Panc1 (cell line): ENCODE data around the gene CREBRF. TPM values are rescaled to one million over a fixed set of nuclear protein-coding genes. Genes with fewer than 3 reads are reported as not detected.
"Not testable (repeated sequence)": the region's sequence is repeated elsewhere in the genome, so short reads cannot be mapped to it uniquely, and the experiment has no call there.

ENCODE experiments used
- ATAC-seq: fragments of 200-7000 bp; cut with Tn5 transposase; 2 replicates; pipeline ENCODE4 v1.9.1; 2020; ENCODE audit warnings: mild to moderate bottlenecking, moderate library complexity
- BruUV-seq: library from RNA; stranded (reverse); fragments of 400-500 nt; replicated peaks from 2 replicates; lab custom pipeline; 2021; lab: Mats Ljungman, UMichigan
- CTCF ChIA-PET: fragments of 300-600 bp; sonication (Branson Sonifier 250); formaldehyde crosslinking; loops from one replicate; lab custom pipeline; 2022; ENCODE audit warnings: antibody characterized with exemption; lab: Charles Lee
- POLR2A ChIA-PET: fragments of 300-600 bp; sonication (Branson Sonifier 250); formaldehyde crosslinking; loops from one replicate; lab custom pipeline; 2022; ENCODE audit warnings: antibody characterized with exemption; lab: Charles Lee
- DNase-seq: peaks from one replicate; pipeline ENCODE4 v3.0.0-alpha.2; 2010; ENCODE audit warnings: low read depth, low spot score
- H3K27ac ChIP-seq: 2 replicates; pipeline ENCODE4 v1.5.1; 2011; ENCODE audit warnings: mild to moderate bottlenecking, low read length, inconsistent platforms
- H3K27me3 ChIP-seq: fragments of 200-500 bp; sonication (Bioruptor generic); 2 replicates; pipeline ENCODE4 v1.6.0; 2014; ENCODE audit warnings: low read length, inconsistent platforms; ENCODE audit not compliant: control insufficient read depth, insufficient read depth
- H3K36me3 ChIP-seq: fragments of 200-500 bp; sonication (Bioruptor generic); 2 replicates; pipeline ENCODE4 v1.5.1; 2014; ENCODE audit warnings: inconsistent platforms, mild to moderate bottlenecking, low read length, moderate library complexity; ENCODE audit not compliant: control insufficient read depth, insufficient read depth
- H3K4me1 ChIP-seq: 2 replicates; pipeline ENCODE4 v1.5.1; 2011; ENCODE audit warnings: inconsistent platforms, mild to moderate bottlenecking, low read length, moderate library complexity; ENCODE audit not compliant: control insufficient read depth, insufficient read depth
- H3K4me3 ChIP-seq, 2 experiments: 2 replicates each; pipeline ENCODE4 v1.5.1; 2011 to 2012; ENCODE audit warnings: low read depth in 2 of 2, low read length in 2 of 2, mild to moderate bottlenecking in 2 of 2, inconsistent platforms in 1 of 2, moderate library complexity in 1 of 2
- H3K9me3 ChIP-seq: fragments of 200-500 bp; sonication (Bioruptor generic); 2 replicates; pipeline ENCODE4 v1.5.1; 2014; ENCODE audit warnings: low read depth, mild to moderate bottlenecking, inconsistent platforms, low read length, moderate library complexity; ENCODE audit not compliant: control insufficient read depth, insufficient read depth
- POLR2AphosphoS5 ChIP-seq: IDR thresholded peaks from 2 replicates; pipeline ENCODE4 v1.6.1; 2012; ENCODE audit warnings: mild to moderate bottlenecking, low read depth, low read length, moderate library complexity
- SIN3A ChIP-seq: IDR thresholded peaks from 2 replicates; pipeline ENCODE4 v1.6.1; 2012; ENCODE audit warnings: low read depth, mild to moderate bottlenecking, low read length, moderate library complexity, borderline replicate concordance; ENCODE audit not compliant: insufficient read depth
- TCF7L2 ChIP-seq: IDR thresholded peaks from 2 replicates; pipeline ENCODE4 v1.6.1; 2011; ENCODE audit warnings: mild to moderate bottlenecking, low read depth, low read length, inconsistent platforms
- in situ Hi-C: cut with HindIII; loops from 2 replicates; pipeline ENCODE4 v1.10.0; 2016; ENCODE audit warnings: low sequenced_read_pairs, low pct_unique_long_range_greater_than_20kb
- intact Hi-C: fragments of 100-400 bp; cut with micrococcal nuclease; formaldehyde crosslinking; loops from one replicate; pipeline ENCODE4 v1.10.0; 2022; ENCODE audit not compliant: unreplicated experiment
- total RNA-seq: library from RNA; stranded (reverse); gene quantifications from one replicate; pipeline ENCODE4 v1.2.1, GENCODE V29; 2021; ENCODE audit not compliant: unreplicated experiment
- TF ChIP-seq, protein P1 (sequence below): fragments of 450-650 bp; IDR thresholded peaks from 2 replicates; pipeline ENCODE4 v1.5.1; 2017; ENCODE audit warnings: mild to moderate bottlenecking
- TF ChIP-seq, protein P2 (sequence below), 2 experiments: IDR thresholded peaks; 2 replicates each; pipeline ENCODE4 v1.6.1; 2011 to 2012; ENCODE audit warnings: low read depth in 2 of 2, control low read depth in 1 of 2, low read length in 1 of 2, mild to moderate bottlenecking in 1 of 2, moderate library complexity in 1 of 2; ENCODE audit not compliant: insufficient read depth in 1 of 2

Gene CREBRF
- total RNA-seq, 1 experiment from 2014 or later = 9.0 TPM

GRCh38 chr5:173075137-173075843 lies 19.1 kb downstream of the CREBRF start:
- no peaks in the 10 kb centered on the region for H3K27me3 ChIP-seq
- TF ChIP-seq SIN3A = no peak
- TF ChIP-seq, protein P1, sequence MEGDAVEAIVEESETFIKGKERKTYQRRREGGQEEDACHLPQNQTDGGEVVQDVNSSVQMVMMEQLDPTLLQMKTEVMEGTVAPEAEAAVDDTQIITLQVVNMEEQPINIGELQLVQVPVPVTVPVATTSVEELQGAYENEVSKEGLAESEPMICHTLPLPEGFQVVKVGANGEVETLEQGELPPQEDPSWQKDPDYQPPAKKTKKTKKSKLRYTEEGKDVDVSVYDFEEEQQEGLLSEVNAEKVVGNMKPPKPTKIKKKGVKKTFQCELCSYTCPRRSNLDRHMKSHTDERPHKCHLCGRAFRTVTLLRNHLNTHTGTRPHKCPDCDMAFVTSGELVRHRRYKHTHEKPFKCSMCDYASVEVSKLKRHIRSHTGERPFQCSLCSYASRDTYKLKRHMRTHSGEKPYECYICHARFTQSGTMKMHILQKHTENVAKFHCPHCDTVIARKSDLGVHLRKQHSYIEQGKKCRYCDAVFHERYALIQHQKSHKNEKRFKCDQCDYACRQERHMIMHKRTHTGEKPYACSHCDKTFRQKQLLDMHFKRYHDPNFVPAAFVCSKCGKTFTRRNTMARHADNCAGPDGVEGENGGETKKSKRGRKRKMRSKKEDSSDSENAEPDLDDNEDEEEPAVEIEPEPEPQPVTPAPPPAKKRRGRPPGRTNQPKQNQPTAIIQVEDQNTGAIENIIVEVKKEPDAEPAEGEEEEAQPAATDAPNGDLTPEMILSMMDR = no peak
- TF ChIP-seq POLR2AphosphoS5 = no peak
- TF ChIP-seq, protein P2, sequence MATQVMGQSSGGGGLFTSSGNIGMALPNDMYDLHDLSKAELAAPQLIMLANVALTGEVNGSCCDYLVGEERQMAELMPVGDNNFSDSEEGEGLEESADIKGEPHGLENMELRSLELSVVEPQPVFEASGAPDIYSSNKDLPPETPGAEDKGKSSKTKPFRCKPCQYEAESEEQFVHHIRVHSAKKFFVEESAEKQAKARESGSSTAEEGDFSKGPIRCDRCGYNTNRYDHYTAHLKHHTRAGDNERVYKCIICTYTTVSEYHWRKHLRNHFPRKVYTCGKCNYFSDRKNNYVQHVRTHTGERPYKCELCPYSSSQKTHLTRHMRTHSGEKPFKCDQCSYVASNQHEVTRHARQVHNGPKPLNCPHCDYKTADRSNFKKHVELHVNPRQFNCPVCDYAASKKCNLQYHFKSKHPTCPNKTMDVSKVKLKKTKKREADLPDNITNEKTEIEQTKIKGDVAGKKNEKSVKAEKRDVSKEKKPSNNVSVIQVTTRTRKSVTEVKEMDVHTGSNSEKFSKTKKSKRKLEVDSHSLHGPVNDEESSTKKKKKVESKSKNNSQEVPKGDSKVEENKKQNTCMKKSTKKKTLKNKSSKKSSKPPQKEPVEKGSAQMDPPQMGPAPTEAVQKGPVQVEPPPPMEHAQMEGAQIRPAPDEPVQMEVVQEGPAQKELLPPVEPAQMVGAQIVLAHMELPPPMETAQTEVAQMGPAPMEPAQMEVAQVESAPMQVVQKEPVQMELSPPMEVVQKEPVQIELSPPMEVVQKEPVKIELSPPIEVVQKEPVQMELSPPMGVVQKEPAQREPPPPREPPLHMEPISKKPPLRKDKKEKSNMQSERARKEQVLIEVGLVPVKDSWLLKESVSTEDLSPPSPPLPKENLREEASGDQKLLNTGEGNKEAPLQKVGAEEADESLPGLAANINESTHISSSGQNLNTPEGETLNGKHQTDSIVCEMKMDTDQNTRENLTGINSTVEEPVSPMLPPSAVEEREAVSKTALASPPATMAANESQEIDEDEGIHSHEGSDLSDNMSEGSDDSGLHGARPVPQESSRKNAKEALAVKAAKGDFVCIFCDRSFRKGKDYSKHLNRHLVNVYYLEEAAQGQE (IDR thresholded peaks at IDR 0.05; ENCODE audit: insufficient read depth in 1 of 2, low read depth in 2 of 2, low read length in 1 of 2) = no peak
- no peak for TF ChIP-seq TCF7L2
- no TSS peak for BruUV-seq
- ChIA-PET POLR2A (interaction anchor here (0.7 kb wide), 1 partner anchor 426 kb away, joined by 3 read pairs; no protein-coding TSS in a partner anchor), CTCF (no interaction called here)
- intact Hi-C loops (no loop called here), in situ Hi-C loops (no loop called here)
- H3K9me3 ChIP-seq = no peaks in the 10 kb centered on the region
- no peaks in the 10 kb centered on the region for H3K4me1 ChIP-seq
- H3K36me3 ChIP-seq = no peaks in the 10 kb centered on the region
- ATAC-seq (no peak), DNase-seq (no peak)
- no peak overlapping the region for H3K4me3 ChIP-seq
- H3K27ac ChIP-seq = no peak overlapping the region

DNA sequence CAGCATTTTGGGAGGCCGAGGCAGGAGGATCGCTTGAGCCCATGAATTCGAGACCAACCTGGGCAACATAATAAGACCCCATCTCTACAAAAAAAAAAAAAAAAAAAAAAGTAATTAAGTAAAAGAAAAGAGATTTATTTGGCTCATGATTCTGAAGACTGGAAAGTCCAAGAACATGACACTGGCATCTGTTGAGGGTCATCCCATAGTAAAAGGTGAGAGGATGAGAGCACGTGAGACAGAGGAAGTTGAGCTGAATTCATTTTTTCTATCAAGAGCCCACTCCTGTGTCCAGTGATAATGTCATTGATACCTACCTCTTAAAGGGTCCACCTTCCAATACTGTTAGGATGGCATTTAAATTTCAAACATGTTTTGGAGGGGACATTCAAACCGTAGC lies 19.8 kb downstream of the CREBRF start:
- Histone ChIP-seq H3K27ac (no peak overlapping the region), H3K4me1 (no peaks in the 10 kb centered on the region), H3K27me3 (no peaks in the 10 kb centered on the region), H3K4me3 (no peak overlapping the region), H3K9me3 (no peaks in the 10 kb centered on the region), H3K36me3 (no peaks in the 10 kb centered on the region)
- TF ChIP-seq, protein P2 (IDR thresholded peaks at IDR 0.05; ENCODE audit: insufficient read depth in 1 of 2, low read depth in 2 of 2, low read length in 1 of 2) = no peak
- TF ChIP-seq POLR2AphosphoS5 (no peak), SIN3A (no peak), TCF7L2 (no peak)
- TF ChIP-seq, protein P1 = no peak
- ATAC-seq (no peak), DNase-seq (no peak)
- intact Hi-C loops = no loop called here
- no TSS peak for BruUV-seq
- POLR2A ChIA-PET = interaction anchor here (0.7 kb wide), 1 partner anchor 427 kb away, joined by 3 read pairs; no protein-coding TSS in a partner anchor
- in situ Hi-C loops = no loop called here
- CTCF ChIA-PET = interaction anchor here (0.7 kb wide), 1 partner anchor 356 kb away, joined by 6 read pairs; no protein-coding TSS in a partner anchor

- DNase-seq, H3K27me3 ChIP-seq, H3K27ac ChIP-seq, BruUV-seq, ATAC-seq, H3K4me1 ChIP-seq, H3K9me3 ChIP-seq, H3K4me3 ChIP-seq, H3K36me3 ChIP-seq, in situ Hi-C loops, intact Hi-C loops, POLR2A ChIA-PET: not testable (repeated sequence)
- CTCF ChIA-PET = interaction anchor here (0.7 kb wide), 1 partner anchor 356 kb away, joined by 6 read pairs; no protein-coding TSS in a partner anchor
Observed at GRCh38 chr5:173076471-173076870, 20.3 kb downstream of the CREBRF start.
